Hematopoietic multipotent progenitor cell treated with erythropoietin and hydrocortisone succinate and interleukin-3 and kit ligand, for 6 days (in vitro differentiated cells): Measurements from ENCODE around the gene TUBA8.
"Not testable (repeated sequence)": the region's sequence is repeated elsewhere in the genome, so short reads cannot be mapped to it uniquely, and the experiment has no call there.

Experiments used
- DNase-seq: peaks from one replicate; pipeline ENCODE4 v3.0.0-alpha.2; 2015

Gene TUBA8

GRCh38 chr22:18136563-18137320 lies 26.1 kb downstream of the TUBA8 start:
- no peak for DNase-seq

DNA sequence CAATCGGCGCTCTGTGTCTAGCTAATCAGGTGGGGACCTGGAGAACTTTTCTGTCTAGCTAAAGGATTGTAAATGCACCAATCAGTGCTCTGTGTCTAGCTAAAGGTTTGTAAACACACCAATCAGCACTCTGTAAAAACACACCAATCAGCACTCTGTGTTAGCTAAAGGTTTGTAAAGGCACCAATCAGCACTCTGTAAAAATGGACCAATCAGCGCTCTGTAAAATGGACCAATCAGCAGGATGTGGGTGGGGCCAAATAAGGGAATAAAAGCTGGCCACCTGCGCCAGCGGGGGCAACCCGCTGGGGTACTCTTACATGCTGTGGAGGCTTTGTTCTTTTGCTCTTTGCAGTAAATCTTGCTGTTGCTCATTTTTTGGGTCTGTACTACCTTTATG lies 30.4 kb downstream of the TUBA8 start:
- DNase-seq = not testable (repeated sequence)

- DNase-seq = no peak
Measured at GRCh38 chr22:18144105-18144504, 33.5 kb downstream of the TUBA8 start.

DNA sequence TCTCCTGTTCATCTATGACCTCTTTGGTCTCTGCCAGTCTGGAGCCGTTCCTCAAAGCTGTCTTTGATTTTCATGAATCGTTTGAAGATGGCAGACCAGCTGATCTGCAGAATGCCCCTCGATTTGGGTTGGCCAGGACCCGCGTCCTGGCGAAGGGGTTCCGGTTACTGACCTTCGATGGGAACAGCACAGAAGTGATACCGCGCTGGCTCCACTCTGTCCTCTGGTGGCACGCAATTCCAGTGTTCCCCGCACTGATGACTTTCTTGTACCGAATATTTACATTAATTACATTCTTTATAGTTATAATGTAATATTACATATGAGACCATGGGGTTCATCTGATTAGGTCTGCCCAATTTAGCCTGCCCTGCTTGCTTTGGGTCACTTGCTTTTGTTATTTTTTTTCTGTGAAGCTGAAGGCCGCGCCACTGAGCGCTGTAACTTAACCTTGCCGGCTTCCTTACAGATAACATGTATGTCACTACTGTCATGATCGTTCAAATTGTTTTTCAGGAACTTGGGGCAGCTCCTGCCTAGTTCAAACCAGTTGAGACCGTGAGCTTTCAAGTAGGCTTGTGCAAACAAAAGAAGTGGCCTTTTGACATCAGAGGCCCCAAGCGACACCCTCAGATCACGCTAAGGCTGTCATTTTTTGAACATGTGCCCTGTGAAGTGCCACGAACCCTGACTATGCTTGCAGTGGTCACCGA lies 35.2 kb downstream of the TUBA8 start:
- DNase-seq = no peak

GRCh38 chr22:18146389-18146753 lies 35.8 kb downstream of the TUBA8 start:
- no peak for DNase-seq

- DNase-seq = no peak
Measured at GRCh38 chr22:18147791-18148190, 37.2 kb downstream of the TUBA8 start.

DNA sequence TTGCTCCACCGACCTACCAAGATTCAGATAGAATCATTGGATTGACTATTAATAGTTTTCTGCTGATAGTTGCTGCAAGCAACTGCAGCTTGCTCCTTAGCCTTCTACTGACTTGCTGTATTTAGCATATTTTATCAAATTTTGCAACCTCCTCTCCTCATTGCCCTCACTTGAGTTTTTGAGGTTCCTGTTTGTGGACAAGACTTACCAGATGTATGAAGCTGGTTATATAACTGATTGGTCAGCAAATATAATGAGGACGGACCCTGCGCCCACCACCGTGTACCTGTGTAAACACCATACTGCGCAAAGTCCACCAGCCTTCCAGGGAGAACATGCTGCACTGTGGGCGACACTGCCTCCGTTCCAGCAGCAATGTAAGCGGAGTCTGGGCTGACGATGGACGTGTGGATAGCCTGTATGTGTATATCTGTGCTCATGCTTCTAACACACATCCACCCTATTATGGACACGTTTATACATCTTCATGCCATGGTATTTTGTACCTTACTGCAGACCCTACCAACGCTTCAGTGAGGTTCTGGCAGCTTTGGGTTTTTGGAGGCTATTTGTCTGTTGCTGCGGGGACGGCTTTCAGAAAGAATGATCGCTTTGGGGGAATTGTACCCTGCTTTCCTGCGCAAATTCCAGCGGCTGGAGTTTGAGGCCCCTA lies 37.8 kb downstream of the TUBA8 start:
- DNase-seq = no peak

GRCh38 chr22:18152519-18152918 lies 41.9 kb downstream of the TUBA8 start:
- no peak for DNase-seq

GRCh38 chr22:18154821-18155390 lies 44.3 kb downstream of the TUBA8 start:
- no peak for DNase-seq

GRCh38 chr22:18155546-18155945 lies 44.9 kb downstream of the TUBA8 start:
- not testable (repeated sequence) for DNase-seq

DNA sequence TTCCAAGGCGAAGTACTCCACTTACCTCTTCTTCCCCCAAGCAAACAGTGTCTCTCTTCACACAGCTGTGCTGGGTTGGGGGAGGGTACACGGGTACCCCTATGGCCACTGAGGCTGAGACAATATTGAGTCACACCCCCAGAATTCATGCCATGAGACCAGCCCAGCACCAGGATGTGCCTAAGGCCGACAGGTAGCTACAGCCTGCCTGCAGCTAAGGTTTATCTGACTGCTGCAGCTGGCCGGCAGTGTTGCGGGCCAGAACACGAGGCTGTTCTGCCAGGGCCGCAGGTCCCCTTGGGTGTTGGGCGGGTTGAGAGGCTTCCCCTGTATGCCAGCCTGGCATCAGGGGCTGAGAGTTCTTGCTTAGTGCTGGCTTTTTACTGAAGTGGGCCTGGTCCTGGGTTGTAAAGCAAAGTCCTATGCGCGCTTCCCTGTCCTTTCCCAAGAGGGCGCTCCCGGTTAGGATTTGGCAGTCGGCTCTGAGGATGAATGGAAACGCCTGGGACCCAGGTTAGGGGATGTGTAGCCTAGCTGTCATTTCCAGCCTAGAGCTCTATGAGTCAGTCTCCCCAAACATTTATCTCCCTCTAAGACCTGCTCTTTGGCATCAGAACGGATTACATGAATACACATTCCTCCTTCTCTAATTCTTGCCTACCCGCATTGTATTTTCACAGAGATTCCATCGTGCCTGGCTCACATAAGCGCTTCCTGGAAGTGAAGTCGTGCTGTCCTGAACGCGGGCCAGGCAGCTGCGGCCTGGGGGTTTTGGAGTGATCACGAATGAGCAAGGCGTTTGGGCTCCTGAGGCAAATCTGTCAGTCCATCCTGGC lies 46.5 kb downstream of the TUBA8 start:
- peak; percentile 72 for DNase-seq

GRCh38 chr22:18157714-18158028 lies 47.1 kb downstream of the TUBA8 start:
- DNase-seq = no peak

DNA sequence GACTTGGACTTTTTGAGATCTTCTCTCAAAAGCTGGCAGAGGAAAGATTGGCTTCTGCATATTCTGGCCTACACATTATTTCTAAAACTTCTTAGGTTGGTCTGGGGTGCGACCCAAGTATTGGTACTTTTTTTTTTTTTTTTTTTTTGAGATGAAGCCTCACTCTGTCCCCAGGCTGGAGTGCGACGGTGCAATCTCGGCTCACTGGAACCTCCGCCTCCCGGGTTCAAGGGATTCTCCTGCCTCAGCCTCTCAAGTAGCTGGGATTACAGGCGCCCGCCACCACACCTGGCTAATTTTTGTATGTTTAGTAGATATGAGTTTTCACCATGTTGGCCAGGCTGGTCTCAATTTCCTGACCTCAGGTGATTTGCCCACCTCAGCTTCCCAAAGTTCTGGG lies 50.0 kb downstream of the TUBA8 start:
- not testable (repeated sequence) for DNase-seq

GRCh38 chr22:18163843-18164242 lies 53.2 kb downstream of the TUBA8 start:
- DNase-seq = not testable (repeated sequence)

GRCh38 chr22:18164584-18164983 lies 54.0 kb downstream of the TUBA8 start:
- not testable (repeated sequence) for DNase-seq

- DNase-seq = not testable (repeated sequence)
Measured at GRCh38 chr22:18165356-18165755, 54.7 kb downstream of the TUBA8 start.

DNA sequence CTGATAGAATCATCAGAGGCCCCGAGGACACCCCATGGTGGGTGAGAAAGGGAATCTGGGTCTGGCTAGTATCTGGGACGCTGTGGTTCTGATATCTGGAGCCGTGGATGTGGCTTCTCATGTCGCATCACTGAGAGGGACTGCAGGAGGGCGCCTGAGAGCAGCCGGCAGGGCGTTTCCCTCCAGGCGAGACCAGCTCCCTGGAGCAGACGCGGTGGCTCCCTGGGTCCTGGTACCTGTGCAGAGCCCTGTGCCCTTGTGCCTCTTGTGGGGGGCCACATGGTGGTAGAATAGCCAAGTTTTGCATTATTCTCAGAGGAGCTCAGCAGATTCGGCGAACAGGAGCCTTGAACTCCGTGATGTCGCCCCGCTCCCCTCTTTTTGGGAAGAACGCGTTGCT lies 59.7 kb downstream of the TUBA8 start:
- not testable (repeated sequence) for DNase-seq

DNA sequence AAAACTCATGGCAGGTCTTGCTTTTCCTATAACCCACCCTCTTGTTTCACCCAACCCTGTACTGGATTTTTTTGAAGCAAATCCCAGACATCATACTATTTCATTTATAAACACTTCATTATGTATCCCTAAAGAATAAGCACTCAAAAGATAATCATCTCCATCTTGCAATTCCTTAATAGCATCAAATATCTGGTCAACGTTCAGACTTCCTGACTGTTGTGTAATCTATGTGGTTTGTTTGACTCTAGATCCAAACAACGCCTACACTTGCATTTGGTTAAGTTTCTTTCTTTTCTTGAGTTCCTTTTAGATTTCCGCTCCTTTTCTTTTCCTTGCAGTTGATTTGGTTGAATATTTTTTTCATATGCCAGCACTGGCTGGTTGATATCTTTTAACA lies 61.6 kb downstream of the TUBA8 start:
- DNase-seq = not testable (repeated sequence)

DNA sequence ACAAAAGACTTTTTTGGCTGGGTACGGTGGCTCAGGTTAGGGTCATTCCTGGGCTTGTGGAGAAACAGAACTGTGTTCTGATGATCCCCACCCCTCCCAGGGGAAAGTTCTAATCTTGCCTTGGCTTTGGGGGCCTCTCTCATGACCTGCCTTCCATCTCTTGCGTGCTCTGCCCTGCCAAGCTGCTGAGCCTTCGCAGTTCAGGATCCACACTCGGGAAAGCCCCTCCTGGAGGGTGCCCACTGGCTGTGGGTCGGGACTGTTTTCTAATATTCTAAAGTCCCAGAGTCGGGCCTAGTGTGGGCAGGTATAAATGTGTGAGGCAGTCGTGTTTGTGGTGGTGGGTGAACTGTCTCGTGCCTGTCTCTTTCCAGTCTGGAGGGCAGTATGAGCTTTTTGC lies 62.2 kb downstream of the TUBA8 start:
- DNase-seq = not testable (repeated sequence)

DNA sequence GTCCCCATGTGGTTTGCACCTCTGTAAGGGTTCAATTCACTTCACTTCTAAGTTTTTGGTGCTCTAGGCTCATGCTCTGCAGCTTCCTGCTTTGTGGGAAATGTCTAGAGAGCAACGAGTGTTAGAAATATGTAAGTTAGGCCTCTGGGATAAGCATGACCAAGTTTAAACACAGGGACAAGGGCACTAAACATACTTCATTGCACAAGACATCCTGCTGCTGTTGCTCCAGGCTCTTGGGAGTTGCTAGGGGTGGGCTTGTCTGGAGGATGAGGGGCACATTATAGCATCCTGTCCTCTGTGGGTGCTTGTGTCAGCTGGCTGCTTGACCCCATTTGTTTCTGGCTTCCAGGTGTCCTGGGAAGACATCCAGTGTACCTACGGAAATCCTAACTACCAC lies 62.8 kb downstream of the TUBA8 start:
- DNase-seq = not testable (repeated sequence)
